Measurements from ENCODE around the gene SERTAD3. TPM values are rescaled to one million over a fixed set of nuclear protein-coding genes. Genes with fewer than 3 reads are reported as not detected.

SERTAD3 gene
- total RNA-seq, 1 experiment from 2014 or later, result 52.2 TPM

DNA sequence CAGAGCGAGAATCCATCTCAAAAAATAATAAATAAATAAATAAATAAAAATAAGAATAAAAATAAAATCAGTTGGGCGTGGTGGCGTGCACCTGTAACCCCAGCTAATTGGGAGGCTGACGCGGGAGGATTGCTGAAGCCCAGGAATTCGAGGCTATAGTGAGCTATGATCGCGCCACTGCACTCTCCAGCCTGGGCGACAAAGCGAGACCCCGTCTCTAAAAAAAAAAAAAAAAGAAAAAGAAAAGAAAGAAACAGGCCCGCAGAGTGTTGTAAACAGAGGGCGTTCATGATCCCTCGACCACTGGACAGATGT lies 23.7 kb downstream of the SERTAD3 start:
- H3K36me3 ChIP-seq (ENCODE audit: control insufficient read depth, insufficient read depth, low read length), result no peaks in the 10 kb centered on the region; the same call in 1 of the 2 replicates
- no peak for DNase-seq
- CTCF ChIA-PET, result interaction anchor here (0.6 to 2.6 kb wide), 23 partner anchors 10 to 1117 kb away, joined by 3 to 24 read pairs (median 5); partner anchors contain the start of genes BLVRB, C19orf47, PLD3 and SERTAD3
- peak overlapping the region; percentile 81 for H3K4me3 Mint-ChIP-seq (ENCODE audit: unreplicated experiment)
- H3K27me3 Mint-ChIP-seq (ENCODE audit: insufficient read depth, unreplicated experiment), result no peaks in the 10 kb centered on the region
- H3K27me3 ChIP-seq (replicated peaks; ENCODE audit: control insufficient read depth, insufficient read depth, low read length), result no peaks in the 10 kb centered on the region
- H3K9me3 ChIP-seq, result no peaks in the 10 kb centered on the region
- peak overlapping the region; percentile 57 for H3K4me3 ChIP-seq (ENCODE audit: low read depth, low read length)
- H3K27ac Mint-ChIP-seq (ENCODE audit: unreplicated experiment), result peak overlapping the region; percentile 92
- intact Hi-C loops (cut with micrococcal nuclease; ENCODE audit: unreplicated experiment), result loop anchor here (2.0 kb wide), 2 partner anchors 16 to 72 kb away; partner anchors contain the start of genes C19orf47 and PLD3
- BruUV-seq (replicated peaks), result no TSS peak
- H3K9me3 Mint-ChIP-seq (ENCODE audit: unreplicated experiment), result no peaks in the 10 kb centered on the region
- no peak for TF ChIP-seq CTCF (IDR thresholded peaks at IDR 0.05; ENCODE audit: insufficient read depth in 1 of 2, low read depth in 1 of 2, low read length in 1 of 2, severe bottlenecking in 1 of 2, unreplicated experiment in 1 of 2)
- H3K4me1 Mint-ChIP-seq (ENCODE audit: low read depth, unreplicated experiment), result peaks cover 15% of the 10 kb centered on the region
- H3K4me1 ChIP-seq, result 0 out of 2 replicates have a peak, but pooled peaks cover 4% of the 10 kb centered on the region
- H3K36me3 Mint-ChIP-seq (ENCODE audit: insufficient read depth, unreplicated experiment), result peaks cover 17% of the 10 kb centered on the region
- POLR2A ChIA-PET, result interaction anchor here (0.6 to 1.9 kb wide), 18 partner anchors 10 to 984 kb away, joined by 3 to 45 read pairs (median 8); partner anchors contain the start of genes BLVRB, C19orf47, PLD3 and RPS16

- no peaks in the 10 kb centered on the region for H3K9me3 ChIP-seq
- Mint-ChIP-seq H3K36me3 (ENCODE audit: insufficient read depth, unreplicated experiment) (peaks cover 10% of the 10 kb centered on the region), H3K9me3 (ENCODE audit: unreplicated experiment) (no peaks in the 10 kb centered on the region), H3K4me3 (ENCODE audit: unreplicated experiment) (peak overlapping the region; percentile 38), H3K27ac (ENCODE audit: unreplicated experiment) (no peak overlapping the region), H3K27me3 (ENCODE audit: insufficient read depth, unreplicated experiment) (no peaks in the 10 kb centered on the region), H3K4me1 (ENCODE audit: low read depth, unreplicated experiment) (peaks cover 15% of the 10 kb centered on the region)
- no TSS peak for BruUV-seq (replicated peaks)
- CTCF ChIA-PET, result interaction anchor here (1.2 to 2.6 kb wide), 3 partner anchors 14 to 121 kb away, joined by 3 to 19 read pairs (median 16); no protein-coding TSS in a partner anchor
- H3K4me1 ChIP-seq, result 0 out of 2 replicates have a peak, but pooled peaks cover 4% of the 10 kb centered on the region
- no peak for TF ChIP-seq CTCF (IDR thresholded peaks at IDR 0.05; ENCODE audit: insufficient read depth in 1 of 2, low read depth in 1 of 2, low read length in 1 of 2, severe bottlenecking in 1 of 2, unreplicated experiment in 1 of 2)
- intact Hi-C loops (cut with micrococcal nuclease; ENCODE audit: unreplicated experiment), result loop anchor here (2.0 kb wide), 2 partner anchors 15 to 71 kb away; partner anchors contain the start of genes C19orf47 and PLD3
- no peak overlapping the region for H3K4me3 ChIP-seq (ENCODE audit: low read depth, low read length)
- no peaks in the 10 kb centered on the region for H3K27me3 ChIP-seq (replicated peaks; ENCODE audit: control insufficient read depth, insufficient read depth, low read length)
- POLR2A ChIA-PET, result interaction anchor here (0.6 to 1.9 kb wide), 3 partner anchors 14 to 203 kb away, joined by 5 to 45 read pairs (median 20); no protein-coding TSS in a partner anchor
- no peaks in the 10 kb centered on the region; the same call in 1 of the 2 replicates for H3K36me3 ChIP-seq (ENCODE audit: control insufficient read depth, insufficient read depth, low read length)
- no peak for DNase-seq
Measured at GRCh38 chr19:40419780-40420179, 24.4 kb downstream of the SERTAD3 start.

DNA sequence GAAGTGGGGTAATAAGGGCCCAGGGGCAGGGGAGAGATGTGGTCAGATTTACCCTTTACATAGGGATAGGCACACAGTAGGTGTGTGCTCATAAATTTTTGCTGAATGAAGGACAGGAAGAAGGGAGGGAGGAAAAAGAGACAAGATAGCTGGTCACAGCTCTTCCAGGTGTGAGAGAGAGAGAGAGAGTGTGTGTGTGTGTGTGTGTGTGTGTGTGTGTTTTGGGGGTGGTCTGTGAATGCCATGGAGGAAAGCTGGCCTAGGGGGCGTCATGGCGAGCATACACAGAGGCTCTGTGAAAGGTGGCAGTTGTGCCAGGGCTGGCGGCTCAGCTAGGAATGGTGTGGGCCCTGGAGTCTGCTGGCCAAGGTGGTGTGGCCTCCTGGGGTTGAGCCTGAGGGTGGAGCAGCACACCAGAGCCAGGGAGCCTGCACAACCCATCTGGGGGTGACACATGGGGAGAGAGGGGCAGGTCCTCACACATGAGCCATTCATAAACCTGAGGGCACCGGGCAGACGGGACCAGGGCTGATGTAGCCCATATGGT lies 25.0 kb downstream of the SERTAD3 start:
- DNase-seq, result no peak
- POLR2A ChIA-PET, result interaction anchor here (0.6 kb wide), 1 partner anchor 102 kb away, joined by 3 read pairs; no protein-coding TSS in a partner anchor
- intact Hi-C loops (cut with micrococcal nuclease; ENCODE audit: unreplicated experiment), result no loop called here

More for the DNA sequence above, 25.0 kb downstream of the SERTAD3 start:
- no peaks in the 10 kb centered on the region for H3K9me3 Mint-ChIP-seq (ENCODE audit: unreplicated experiment)
- H3K27me3 ChIP-seq (replicated peaks; ENCODE audit: control insufficient read depth, insufficient read depth, low read length), result no peaks in the 10 kb centered on the region
- CTCF ChIA-PET, result interaction anchor here (2.6 kb wide), 1 partner anchor 15 kb away, joined by 16 read pairs; no protein-coding TSS in a partner anchor
- peaks cover 8% of the 10 kb centered on the region for H3K36me3 Mint-ChIP-seq (ENCODE audit: insufficient read depth, unreplicated experiment)
- peak overlapping the region; percentile 2 for H3K4me3 Mint-ChIP-seq (ENCODE audit: unreplicated experiment)
- H3K27ac Mint-ChIP-seq (ENCODE audit: unreplicated experiment), result no peak overlapping the region
- BruUV-seq (replicated peaks), result no TSS peak
- no peaks in the 10 kb centered on the region; the same call in 1 of the 2 replicates for H3K36me3 ChIP-seq (ENCODE audit: control insufficient read depth, insufficient read depth, low read length)
- H3K4me1 Mint-ChIP-seq (ENCODE audit: low read depth, unreplicated experiment), result peaks cover 9% of the 10 kb centered on the region
- no peak overlapping the region for H3K4me3 ChIP-seq (ENCODE audit: low read depth, low read length)
- TF ChIP-seq CTCF (IDR thresholded peaks at IDR 0.05; ENCODE audit: insufficient read depth in 1 of 2, low read depth in 1 of 2, low read length in 1 of 2, severe bottlenecking in 1 of 2, unreplicated experiment in 1 of 2), result no peak
- H3K9me3 ChIP-seq, result no peaks in the 10 kb centered on the region
- no peaks in the 10 kb centered on the region for H3K27me3 Mint-ChIP-seq (ENCODE audit: insufficient read depth, unreplicated experiment)
- 0 out of 2 replicates have a peak, but pooled peaks cover 4% of the 10 kb centered on the region for H3K4me1 ChIP-seq
